ENCODE results near the gene PFKL. TPM values are rescaled to one million over a fixed set of nuclear protein-coding genes. Genes with fewer than 3 reads are reported as not detected.

The PFKL gene
- total and polyA plus RNA-seq, 2 of the 8 experiments (the other 6 are each of a cell fraction or from before 2014, with no cell fraction given), result 80.2 to 82.3 TPM

DNA sequence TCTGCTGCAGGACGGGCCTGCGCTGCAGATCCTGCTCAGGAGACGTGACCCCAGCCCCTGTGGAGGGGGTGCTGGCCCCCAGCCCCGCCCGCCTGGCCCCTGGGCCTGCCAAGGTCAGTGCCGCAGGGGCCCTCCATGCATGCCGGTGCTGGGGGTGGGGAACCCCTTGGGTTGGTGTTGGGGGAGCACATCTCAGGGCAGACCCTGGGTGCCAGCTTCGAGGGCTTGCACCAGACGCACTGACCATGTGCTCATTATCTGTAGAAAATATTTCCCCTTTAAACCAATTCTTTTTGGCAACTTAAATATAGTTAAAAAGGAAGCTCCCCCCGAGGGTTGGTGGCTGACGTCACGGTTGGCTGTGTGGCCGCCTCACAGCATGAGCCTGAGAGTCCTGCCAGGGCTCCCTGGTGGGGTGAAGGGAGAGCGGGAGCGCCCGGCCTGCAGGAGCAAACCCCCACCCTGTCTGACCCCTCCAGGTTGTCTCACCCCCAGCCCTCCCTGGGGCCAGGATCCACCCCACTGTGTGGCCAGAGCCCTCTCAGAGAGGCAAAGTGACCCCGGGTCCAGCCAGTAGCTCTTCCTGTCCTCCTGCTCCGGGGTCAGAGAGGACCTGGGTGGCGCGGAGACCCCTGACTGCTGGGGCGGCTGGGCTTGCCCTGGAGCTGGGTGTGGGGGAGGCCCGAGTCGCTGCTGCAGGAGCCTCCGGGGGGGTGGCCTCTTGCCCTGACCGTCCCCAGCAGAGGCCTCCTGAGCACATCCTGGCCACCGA is 5.3 kb upstream of the PFKL start (continued):
- TF ChIP-seq SIN3A (conservative IDR thresholded peaks at IDR 0.05 in 1 of 2, IDR thresholded peaks at IDR 0.05 in 1 of 2; ENCODE audit: low read depth in 1 of 2, low read length in 2 of 2) (no peak), SP1 (IDR thresholded peaks at IDR 0.05; ENCODE audit: low read depth, low read length) (no peak), USF2 (IDR thresholded peaks at IDR 0.05; ENCODE audit: low read length) (no peak)

Data from H1 (cell line).